Uterus (tissue), 2 donors: ENCODE data around the gene UST.

ENCODE experiments used
- POLR2A ChIP-seq, 2 donors: fragments of 450-650 bp; IDR thresholded peaks; one replicate each; pipeline ENCODE4 v1.6.1; 2016; ENCODE audit warnings: antibody characterized with exemption in 2 of 2, mild to moderate bottlenecking in 1 of 2, moderate library complexity in 1 of 2
- TF ChIP-seq, protein P1 (sequence below), 4 experiments: fragments of 200-600 bp in 2 of 4; fragments of 450-650 bp in 2 of 4; sonication (generic) in 2 of 4; IDR thresholded peaks; one replicate each; pipeline ENCODE4 v1.5.1; 2016 to 2019; ENCODE audit warnings: antibody characterized with exemption in 4 of 4, mild to moderate bottlenecking in 2 of 4, moderate library complexity in 1 of 4

DNA sequence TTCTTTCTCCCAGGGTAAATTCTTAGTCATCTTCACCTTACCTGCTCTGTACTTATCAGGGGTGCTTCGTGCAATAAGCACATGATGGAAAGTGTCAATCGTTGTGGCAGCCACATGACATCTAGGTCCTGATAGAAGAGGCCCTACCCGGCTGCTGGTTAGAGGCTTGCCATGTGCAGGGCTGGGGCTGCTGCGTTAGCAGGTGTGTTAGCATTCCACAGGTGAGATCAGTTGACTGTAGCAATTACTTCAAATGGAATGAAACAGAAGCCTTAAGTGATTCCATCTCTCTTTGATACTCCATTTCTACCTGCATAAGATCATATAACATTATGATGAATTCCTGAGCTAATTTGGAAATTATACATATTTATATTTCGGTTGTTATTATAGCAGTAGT lies 127.0 kb downstream of the UST start:
- TF ChIP-seq, protein P1, sequence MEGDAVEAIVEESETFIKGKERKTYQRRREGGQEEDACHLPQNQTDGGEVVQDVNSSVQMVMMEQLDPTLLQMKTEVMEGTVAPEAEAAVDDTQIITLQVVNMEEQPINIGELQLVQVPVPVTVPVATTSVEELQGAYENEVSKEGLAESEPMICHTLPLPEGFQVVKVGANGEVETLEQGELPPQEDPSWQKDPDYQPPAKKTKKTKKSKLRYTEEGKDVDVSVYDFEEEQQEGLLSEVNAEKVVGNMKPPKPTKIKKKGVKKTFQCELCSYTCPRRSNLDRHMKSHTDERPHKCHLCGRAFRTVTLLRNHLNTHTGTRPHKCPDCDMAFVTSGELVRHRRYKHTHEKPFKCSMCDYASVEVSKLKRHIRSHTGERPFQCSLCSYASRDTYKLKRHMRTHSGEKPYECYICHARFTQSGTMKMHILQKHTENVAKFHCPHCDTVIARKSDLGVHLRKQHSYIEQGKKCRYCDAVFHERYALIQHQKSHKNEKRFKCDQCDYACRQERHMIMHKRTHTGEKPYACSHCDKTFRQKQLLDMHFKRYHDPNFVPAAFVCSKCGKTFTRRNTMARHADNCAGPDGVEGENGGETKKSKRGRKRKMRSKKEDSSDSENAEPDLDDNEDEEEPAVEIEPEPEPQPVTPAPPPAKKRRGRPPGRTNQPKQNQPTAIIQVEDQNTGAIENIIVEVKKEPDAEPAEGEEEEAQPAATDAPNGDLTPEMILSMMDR (IDR thresholded peaks at IDR 0.05), result no peak
- TF ChIP-seq POLR2A (IDR thresholded peaks at IDR 0.05), result no peak
